GM21515 (cell line): ENCODE data around the gene CNPY4.
A peak's percentile ranks its signal among the peaks of the same experiment; 100 is the strongest.
"Not testable (repeated sequence)": the region's sequence is repeated elsewhere in the genome, so short reads cannot be mapped to it uniquely, and the experiment has no call there.

ENCODE experiments used
- ATAC-seq: cut with Tn5 transposase; IDR thresholded peaks from one replicate; pipeline ENCODE4 v1.9.1; 2021; ENCODE audit not compliant: unreplicated experiment

CNPY4 gene

GRCh38 chr7:100146350-100146749 is 26.9 kb downstream of the CNPY4 start:
- not testable (repeated sequence) for ATAC-seq

GRCh38 chr7:100147278-100147677 is 27.8 kb downstream of the CNPY4 start:
- no peak for ATAC-seq

GRCh38 chr7:100148225-100148558 is 28.8 kb downstream of the CNPY4 start:
- ATAC-seq, result no peak

GRCh38 chr7:100148559-100149328 is 29.3 kb downstream of the CNPY4 start, which contains the start of gene LAMTOR4:
LAMTOR4 (plus strand) TSS chr7:100148918; CDS start chr7:100148973, 55 bp downstream.
- ATAC-seq, result peak; percentile 98

- ATAC-seq, result no peak
Measured at GRCh38 chr7:100152404-100152803, 33.0 kb downstream of the CNPY4 start.

- ATAC-seq, result no peak
Measured at GRCh38 chr7:100152937-100153666, 33.7 kb downstream of the CNPY4 start.

GRCh38 chr7:100153708-100154535 is 34.5 kb downstream of the CNPY4 start:
- no peak for ATAC-seq

GRCh38 chr7:100154651-100155491 is 35.4 kb downstream of the CNPY4 start:
- no peak for ATAC-seq

- no peak for ATAC-seq
Measured at GRCh38 chr7:100155553-100156317, 36.3 kb downstream of the CNPY4 start.

GRCh38 chr7:100156331-100157068 is 37.1 kb downstream of the CNPY4 start:
- no peak for ATAC-seq

- ATAC-seq, result no peak
Measured at GRCh38 chr7:100157069-100157333, 37.6 kb downstream of the CNPY4 start.

- no peak for ATAC-seq
Measured at GRCh38 chr7:100157334-100158228, 38.1 kb downstream of the CNPY4 start.

- ATAC-seq, result peak; percentile 64
Measured at GRCh38 chr7:100158229-100159098, 39.0 kb downstream of the CNPY4 start, which contains the start of gene TRAPPC14. TRAPPC14 (minus strand) TSS chr7:100158723; CDS start chr7:100158499, 224 bp downstream.

GRCh38 chr7:100159099-100159623 is 39.7 kb downstream of the CNPY4 start:
- no peak for ATAC-seq

GRCh38 chr7:100160067-100160466 is 40.6 kb downstream of the CNPY4 start:
- ATAC-seq, result no peak

GRCh38 chr7:100163006-100163531 is 43.6 kb downstream of the CNPY4 start:
- no peak for ATAC-seq

- no peak for ATAC-seq
Measured at GRCh38 chr7:100163871-100164270, 44.4 kb downstream of the CNPY4 start.
